HL-60 (cell line): ENCODE results near the gene CBX1.

Experiments
- DNase-seq, 2 experiments: peaks; one replicate each; pipeline ENCODE4 v3.0.0-alpha.2; 2010 to 2020; ENCODE audit warnings: low read depth in 1 of 2, low spot score in 1 of 2
- H3K27ac ChIP-seq: fragments of 250-450 bp; sonication (Bioruptor Pico); replicated peaks from 2 replicates; pipeline ENCODE4 v1.5.1; 2020; ENCODE audit warnings: mild to moderate bottlenecking, moderate library complexity
- H3K27me3 ChIP-seq: fragments of 250-450 bp; sonication (Bioruptor Pico); 2 replicates; pipeline ENCODE4 v1.5.1; 2021; ENCODE audit warnings: mild to moderate bottlenecking, moderate library complexity; ENCODE audit not compliant: insufficient read depth, poor library complexity, severe bottlenecking
- H3K4me3 ChIP-seq: replicated peaks from 2 replicates; pipeline ENCODE4 v1.5.1; 2011; ENCODE audit warnings: mild to moderate bottlenecking, control low read depth, low read length; ENCODE audit not compliant: insufficient read depth
- GABPA ChIP-seq: IDR thresholded peaks from 2 replicates; pipeline ENCODE4 v1.6.1; 2012; ENCODE audit warnings: low read depth
- POLR2AphosphoS5 ChIP-seq: IDR thresholded peaks from 2 replicates; pipeline ENCODE4 v1.6.1; 2012; ENCODE audit warnings: low read depth
- REST ChIP-seq: IDR thresholded peaks from 2 replicates; pipeline ENCODE4 v1.6.1; 2012; ENCODE audit warnings: low read depth; ENCODE audit not compliant: insufficient replicate concordance
- SPI1 ChIP-seq: IDR thresholded peaks from 2 replicates; pipeline ENCODE4 v1.6.1; 2012; ENCODE audit warnings: low read depth, mild to moderate bottlenecking, borderline replicate concordance
- TF ChIP-seq, protein P1 (sequence below): IDR thresholded peaks from one replicate; pipeline ENCODE4 v1.5.1; 2011; ENCODE audit warnings: low read length, control low read depth, inconsistent platforms; ENCODE audit not compliant: insufficient read depth

CBX1 gene

GRCh38 chr17:48139944-48140343 lies 38.7 kb upstream of the CBX1 start:
- peaks cover 3% of the 10 kb centered on the region for H3K27me3 ChIP-seq
- TF ChIP-seq SPI1 (peak; percentile 81), GABPA (no peak), POLR2AphosphoS5 (peak; percentile 45; the same call in 1 of the 2 replicates)
- peak overlapping the region; percentile 55 for H3K27ac ChIP-seq
- H3K4me3 ChIP-seq, result no peak overlapping the region
- peak in 1 of 2 experiments; percentile 75 for DNase-seq

DNA sequence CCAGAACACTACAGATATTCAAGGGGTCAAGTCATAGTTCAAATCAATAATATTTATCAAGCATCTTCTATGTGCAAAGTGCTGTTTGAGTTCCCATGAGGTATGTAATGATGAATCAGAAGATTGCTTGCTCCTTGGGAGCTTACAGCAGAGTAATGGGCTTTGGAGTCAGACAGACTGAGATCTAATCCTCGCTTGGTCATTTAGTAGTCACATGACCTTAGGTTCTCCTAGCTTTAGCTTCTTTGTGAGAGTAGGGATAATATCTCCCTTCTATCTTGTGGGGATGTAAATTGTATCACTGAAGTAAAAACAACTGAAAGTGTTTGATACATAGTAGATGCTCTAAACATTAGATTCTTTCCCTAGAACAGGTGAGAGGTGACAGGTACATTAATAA lies 36.4 kb upstream of the CBX1 start:
- Histone ChIP-seq H3K27ac (no peak overlapping the region), H3K4me3 (no peak overlapping the region), H3K27me3 (no peaks in the 10 kb centered on the region)
- no peak for DNase-seq
- TF ChIP-seq REST (no peak), GABPA (no peak), POLR2AphosphoS5 (no peak), SPI1 (no peak)
- TF ChIP-seq, protein P1, sequence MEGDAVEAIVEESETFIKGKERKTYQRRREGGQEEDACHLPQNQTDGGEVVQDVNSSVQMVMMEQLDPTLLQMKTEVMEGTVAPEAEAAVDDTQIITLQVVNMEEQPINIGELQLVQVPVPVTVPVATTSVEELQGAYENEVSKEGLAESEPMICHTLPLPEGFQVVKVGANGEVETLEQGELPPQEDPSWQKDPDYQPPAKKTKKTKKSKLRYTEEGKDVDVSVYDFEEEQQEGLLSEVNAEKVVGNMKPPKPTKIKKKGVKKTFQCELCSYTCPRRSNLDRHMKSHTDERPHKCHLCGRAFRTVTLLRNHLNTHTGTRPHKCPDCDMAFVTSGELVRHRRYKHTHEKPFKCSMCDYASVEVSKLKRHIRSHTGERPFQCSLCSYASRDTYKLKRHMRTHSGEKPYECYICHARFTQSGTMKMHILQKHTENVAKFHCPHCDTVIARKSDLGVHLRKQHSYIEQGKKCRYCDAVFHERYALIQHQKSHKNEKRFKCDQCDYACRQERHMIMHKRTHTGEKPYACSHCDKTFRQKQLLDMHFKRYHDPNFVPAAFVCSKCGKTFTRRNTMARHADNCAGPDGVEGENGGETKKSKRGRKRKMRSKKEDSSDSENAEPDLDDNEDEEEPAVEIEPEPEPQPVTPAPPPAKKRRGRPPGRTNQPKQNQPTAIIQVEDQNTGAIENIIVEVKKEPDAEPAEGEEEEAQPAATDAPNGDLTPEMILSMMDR, result no peak

DNA sequence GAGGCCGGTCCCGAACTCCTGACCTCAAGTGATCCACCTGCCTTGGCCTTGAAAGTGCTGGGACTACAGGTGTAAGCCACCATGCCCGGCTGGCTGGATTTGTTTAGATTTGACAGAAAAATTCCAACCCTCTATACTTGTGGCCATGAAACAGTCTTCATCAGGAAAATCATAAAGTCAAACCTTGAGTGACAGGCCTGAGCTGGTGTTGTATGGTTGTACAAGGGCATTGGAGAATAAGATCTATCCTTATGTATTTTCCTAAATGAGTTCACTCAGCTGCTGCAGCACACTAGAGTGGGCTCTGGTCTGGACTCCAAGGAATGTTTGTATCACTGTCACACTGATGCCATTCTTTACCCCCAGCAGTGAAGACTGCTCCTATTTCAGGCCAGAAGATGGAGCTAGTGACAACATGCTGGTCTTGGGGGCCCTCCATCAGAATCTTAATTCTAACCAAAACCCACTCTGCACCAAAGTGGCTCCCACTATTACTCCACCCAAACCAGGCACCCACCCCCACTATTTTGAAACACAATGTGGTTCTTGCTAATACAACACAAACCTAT lies 33.7 kb upstream of the CBX1 start:
- DNase-seq, result no peak
- TF ChIP-seq SPI1, result no peak
- TF ChIP-seq, protein P1, result peak; percentile 2
- no peak for TF ChIP-seq GABPA
- TF ChIP-seq REST, result no peak
- TF ChIP-seq POLR2AphosphoS5, result no peak
- no peak overlapping the region for H3K4me3 ChIP-seq
- no peaks in the 10 kb centered on the region for H3K27me3 ChIP-seq
- H3K27ac ChIP-seq, result no peak overlapping the region

DNA sequence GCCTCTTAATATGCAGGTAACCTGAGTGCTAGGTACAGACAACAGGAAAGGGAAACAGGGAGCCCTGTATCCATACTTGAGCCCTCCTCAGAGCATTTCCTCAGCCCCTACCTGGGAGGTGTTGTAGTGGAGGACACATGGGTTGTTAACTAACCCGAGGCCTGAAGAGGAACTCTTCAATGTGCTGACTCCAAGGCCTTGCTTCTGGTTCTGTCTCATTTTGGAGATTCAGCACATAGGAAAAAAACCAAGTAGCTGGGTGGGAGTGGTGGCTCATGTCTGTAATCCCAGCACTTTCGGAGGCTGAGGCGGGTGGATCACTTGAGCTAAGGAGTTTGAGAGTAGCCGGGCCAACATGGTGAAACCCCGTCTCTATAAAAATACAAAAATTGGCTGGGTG lies 31.1 kb upstream of the CBX1 start:
- no peak overlapping the region for H3K4me3 ChIP-seq
- no peak for DNase-seq
- H3K27ac ChIP-seq, result no peak overlapping the region
- H3K27me3 ChIP-seq, result no peaks in the 10 kb centered on the region
- TF ChIP-seq, protein P1, result no peak
- no peak for TF ChIP-seq REST
- no peak for TF ChIP-seq GABPA
- TF ChIP-seq SPI1, result no peak
